ENCODE results near the gene ZFC3H1. TPM values are rescaled to one million over a fixed set of nuclear protein-coding genes. Genes with fewer than 3 reads are reported as not detected.

ZFC3H1 gene
- polyA plus RNA-seq, 1 donor (not counting 4 experiments of a cell fraction or from before 2014, with no cell fraction given) = 56.3 TPM

DNA sequence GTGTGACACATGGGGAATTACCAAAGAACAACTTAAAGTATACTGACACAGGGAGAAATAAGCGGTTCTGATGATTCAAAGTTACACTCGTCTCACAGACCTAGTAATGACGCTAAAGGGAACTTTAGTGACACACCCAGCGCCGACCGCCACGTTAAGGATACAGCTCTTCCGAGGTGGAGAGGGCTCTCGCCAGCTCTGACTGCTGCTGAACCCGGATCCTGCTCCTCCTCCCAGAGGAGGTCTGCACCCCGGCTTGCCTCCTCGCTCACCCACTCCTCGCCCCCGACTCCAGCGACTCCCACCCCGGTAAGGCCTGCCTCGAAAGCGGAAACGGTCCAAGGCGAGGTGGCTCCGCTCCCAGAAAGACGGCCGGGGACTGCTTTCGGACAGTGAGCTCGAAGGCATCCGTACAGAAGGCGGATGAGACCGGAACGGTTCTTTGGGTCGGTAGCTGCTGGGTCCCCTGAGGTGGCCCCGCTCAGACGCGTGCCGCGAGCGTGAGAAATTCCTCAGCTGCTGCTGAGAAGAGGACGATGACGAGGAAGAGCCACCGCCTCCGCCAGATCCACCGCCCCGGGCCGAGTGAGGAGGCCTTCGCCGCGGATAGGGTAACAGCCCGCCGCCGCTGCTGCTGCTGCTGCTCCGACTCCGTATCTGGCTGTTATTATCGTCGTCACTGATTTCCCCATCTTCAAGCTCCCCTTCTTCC is 643 bp downstream of the ZFC3H1 start:
- H2AFZ ChIP-seq (ENCODE audit: control insufficient read depth, low read length) = peak overlapping the region; percentile 67
- peaks cover 0 to 3% of the 10 kb centered on the region in 2 experiments for H3K36me3 ChIP-seq (ENCODE audit: control insufficient read depth in 2 of 2, extremely low read depth in 1 of 2, insufficient read depth in 2 of 2, low read length in 2 of 2)
- no peaks in the 10 kb centered on the region for H3K9me3 ChIP-seq (ENCODE audit: control insufficient read depth, low read depth, low read length)
- DNase-seq (ENCODE audit: low read depth, low spot score) (no peak), FAIRE-seq (no peak)
- H3K27me3 ChIP-seq (ENCODE audit: control insufficient read depth, extremely low read depth, insufficient read depth, low read length) = no peaks in the 10 kb centered on the region
- peak overlapping the region; percentile 100 for H3K9ac ChIP-seq (ENCODE audit: control insufficient read depth, extremely low read depth, insufficient read depth, low read length)
- H3K4me1 ChIP-seq (ENCODE audit: control insufficient read depth, extremely low read depth, insufficient read depth, low read length) = peaks cover 9% of the 10 kb centered on the region
- dilution Hi-C loops (cut with MboI; ENCODE audit: extremely low pct_ligation_motif_present, low sequenced_read_pairs) = loop anchor here (5.0 kb wide), 1 partner anchor 74 kb away; no protein-coding TSS in a partner anchor
- TF ChIP-seq EZH2 (IDR thresholded peaks at IDR 0.05; ENCODE audit: low read length) = no peak
- H3K4me2 ChIP-seq (ENCODE audit: control insufficient read depth, extremely low read depth, insufficient read depth, low read depth, low read length) = peak overlapping the region; percentile 88
- H3K4me3 ChIP-seq (ENCODE audit: control insufficient read depth in 2 of 3, extremely low read depth in 1 of 3, insufficient read depth in 2 of 3, low read depth in 1 of 3, low read length in 3 of 3) = peak overlapping the region; percentile 87 to 97 (median 92)
- H4K20me1 ChIP-seq (ENCODE audit: control insufficient read depth, extremely low read depth, insufficient read depth, low read length) = peaks cover 9% of the 10 kb centered on the region
- H3K79me2 ChIP-seq (ENCODE audit: control insufficient read depth, insufficient read depth, low read length) = peaks cover 70% of the 10 kb centered on the region
- H3K27ac ChIP-seq (ENCODE audit: control insufficient read depth, insufficient read depth, low read length) = peak overlapping the region; percentile 99
- no peaks in the 10 kb centered on the region for H3K9me1 ChIP-seq (ENCODE audit: control insufficient read depth, extremely low read depth, insufficient read depth, low read length)

DNA sequence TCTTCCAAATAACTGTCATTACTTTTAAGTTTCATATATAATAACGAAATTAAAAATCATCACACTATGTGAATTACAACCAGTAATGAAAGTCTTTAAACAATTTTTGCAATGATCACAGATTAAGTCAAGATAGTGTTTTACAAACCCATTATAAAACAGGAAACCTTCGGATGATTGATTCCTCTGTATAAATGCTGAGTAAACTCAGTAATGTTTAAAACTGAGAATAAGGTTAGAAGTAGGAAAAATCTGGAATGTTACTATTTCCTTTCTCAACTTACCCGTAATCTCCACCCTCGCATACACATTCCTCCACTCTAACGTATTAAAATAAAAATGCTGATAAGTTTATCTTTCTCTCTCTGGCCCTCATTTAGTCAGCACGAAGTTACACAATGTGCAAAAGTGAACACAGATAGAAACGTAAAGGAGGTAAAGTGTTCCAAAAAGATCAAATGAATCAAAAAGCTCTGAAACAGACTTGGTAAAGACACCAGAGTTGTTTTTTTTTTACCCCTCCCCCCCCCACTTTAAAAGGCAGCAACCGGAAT is 1.6 kb downstream of the ZFC3H1 start:
- Histone ChIP-seq H3K36me3 (ENCODE audit: control insufficient read depth in 2 of 2, extremely low read depth in 1 of 2, insufficient read depth in 2 of 2, low read length in 2 of 2) (peaks cover 0 to 3% of the 10 kb centered on the region in 2 experiments), H3K9me1 (ENCODE audit: control insufficient read depth, extremely low read depth, insufficient read depth, low read length) (no peaks in the 10 kb centered on the region), H3K27me3 (ENCODE audit: control insufficient read depth, extremely low read depth, insufficient read depth, low read length) (no peaks in the 10 kb centered on the region), H3K9ac (ENCODE audit: control insufficient read depth, extremely low read depth, insufficient read depth, low read length) (peak overlapping the region; percentile 100), H2AFZ (ENCODE audit: control insufficient read depth, low read length) (no peak overlapping the region), H3K4me3 (ENCODE audit: control insufficient read depth in 2 of 3, extremely low read depth in 1 of 3, insufficient read depth in 2 of 3, low read depth in 1 of 3, low read length in 3 of 3) (peak overlapping the region; percentile 87 to 97 (median 92)), H4K20me1 (ENCODE audit: control insufficient read depth, extremely low read depth, insufficient read depth, low read length) (peaks cover 9% of the 10 kb centered on the region), H3K27ac (ENCODE audit: control insufficient read depth, insufficient read depth, low read length) (peak overlapping the region; percentile 99), H3K4me1 (ENCODE audit: control insufficient read depth, extremely low read depth, insufficient read depth, low read length) (peaks cover 9% of the 10 kb centered on the region), H3K79me2 (ENCODE audit: control insufficient read depth, insufficient read depth, low read length) (peaks cover 75% of the 10 kb centered on the region), H3K9me3 (ENCODE audit: control insufficient read depth, low read depth, low read length) (no peaks in the 10 kb centered on the region), H3K4me2 (ENCODE audit: control insufficient read depth, extremely low read depth, insufficient read depth, low read depth, low read length) (peak overlapping the region; percentile 88)
- FAIRE-seq = no peak
- dilution Hi-C loops (cut with MboI; ENCODE audit: extremely low pct_ligation_motif_present, low sequenced_read_pairs) = loop anchor here (5.0 kb wide), 1 partner anchor 75 kb away; no protein-coding TSS in a partner anchor
- DNase-seq (ENCODE audit: low read depth, low spot score) = no peak
- TF ChIP-seq CTCF (optimal IDR thresholded peaks at IDR 0.05 in 1 of 3, IDR thresholded peaks at IDR 0.05 in 1 of 3, conservative IDR thresholded peaks at IDR 0.05 in 1 of 3; ENCODE audit: extremely low read depth in 1 of 3, insufficient read depth in 2 of 3, low read length in 3 of 3) (no peak), EZH2 (IDR thresholded peaks at IDR 0.05; ENCODE audit: low read length) (no peak)

All from keratinocyte (primary cell).